ENCODE measurements around the gene NXPH2.

GRCh38 chr2:138713504-138713903 is 66.7 kb downstream of the NXPH2 start:
- TF ChIP-seq CTCF (IDR thresholded peaks at IDR 0.05) (no peak), POLR2A (IDR thresholded peaks at IDR 0.05) (no peak)

Measured in ovary (tissue), 3 donors.